Measurements from ENCODE around the gene SERINC4. TPM values are rescaled to one million over a fixed set of nuclear protein-coding genes. Genes with fewer than 3 reads are reported as not detected.
"Not testable (repeated sequence)": the region's sequence is repeated elsewhere in the genome, so short reads cannot be mapped to it uniquely, and the experiment has no call there.

Gene SERINC4
- total RNA-seq, 1 donor from 2014 or later = not detected

GRCh38 chr15:43749690-43750345, 50.2 kb downstream of the SERINC4 start:
- DNase-seq = no peak

GRCh38 chr15:43748376-43748775, 51.6 kb downstream of the SERINC4 start:
- DNase-seq = no peak

GRCh38 chr15:43746903-43747309, 53.1 kb downstream of the SERINC4 start:
- DNase-seq = not testable (repeated sequence)

- peak; percentile 91 for DNase-seq
Observed at GRCh38 chr15:43746245-43746902, 53.6 kb downstream of the SERINC4 start, which contains the start of gene PDIA3. PDIA3 (plus strand) TSS chr15:43746438; CDS start chr15:43746540, 102 bp downstream.

Small RNAs within 50 kb of the gene (small RNA-seq; reads per million reads assigned to genes)
- not detected for gene MIR1282

Other genes starting within 250 kb of the SERINC4 start
- gene PPIP5K1, start 210.0 kb downstream of the SERINC4 start, total RNA-seq = 21.8 TPM
- gene CKMT1B, start 206.2 kb downstream of the SERINC4 start, total RNA-seq = 6.7 TPM
- 0.47 TPM for gene STRC, start 181.4 kb downstream of the SERINC4 start, total RNA-seq
- gene CATSPER2, start 151.4 kb downstream of the SERINC4 start, total RNA-seq = 4.2 TPM
- gene CKMT1A, start 106.4 kb downstream of the SERINC4 start, total RNA-seq = 5.6 TPM
- 34.3 TPM for gene PDIA3, start 53.8 kb downstream of the SERINC4 start, total RNA-seq
- gene ELL3, start 23.3 kb downstream of the SERINC4 start, total RNA-seq = 3.0 TPM
- gene SERF2, start 7.9 kb downstream of the SERINC4 start, total RNA-seq = 37.1 TPM
- gene HYPK, start 379 bp upstream of the SERINC4 start, total RNA-seq = 7.0 TPM
- 24.0 TPM for gene MFAP1, start 24.5 kb upstream of the SERINC4 start, total RNA-seq
- gene WDR76, start 26.8 kb upstream of the SERINC4 start, total RNA-seq = 20.3 TPM